Activated naive CD8-positive, alpha-beta T cell treated with anti-CD3 and anti-CD28 coated beads, Interleukin-2, amount 50 U/mL, for 24 hours (primary cell): Measurements from ENCODE around the gene SLC22A15.

Experiments
- ATAC-seq: fragments of 150-1000 bp; cut with Tn5 transposase; one replicate; pipeline ENCODE4 v1.10.0; 2021
- DNase-seq: peaks from one replicate; pipeline ENCODE4 v3.0.0; 2021
- H3K27ac Mint-ChIP-seq: one replicate; pipeline ENCODE4 v1.8.0; 2021; ENCODE audit warnings: mild to moderate bottlenecking, mixed read lengths
- H3K27me3 Mint-ChIP-seq: one replicate; pipeline ENCODE4 v1.8.0; 2021; ENCODE audit warnings: mixed read lengths
- H3K36me3 Mint-ChIP-seq: one replicate; pipeline ENCODE4 v1.8.0; 2021; ENCODE audit warnings: low read depth, mixed read lengths
- H3K4me1 Mint-ChIP-seq: one replicate; pipeline ENCODE4 v1.8.0; 2021; ENCODE audit warnings: mixed read lengths
- H3K4me3 Mint-ChIP-seq: one replicate; pipeline ENCODE4 v1.8.0; 2021; ENCODE audit warnings: mild to moderate bottlenecking, moderate library complexity, mixed read lengths
- H3K9me3 Mint-ChIP-seq: one replicate; pipeline ENCODE4 v1.8.0; 2021; ENCODE audit warnings: mixed read lengths

Gene SLC22A15

DNA sequence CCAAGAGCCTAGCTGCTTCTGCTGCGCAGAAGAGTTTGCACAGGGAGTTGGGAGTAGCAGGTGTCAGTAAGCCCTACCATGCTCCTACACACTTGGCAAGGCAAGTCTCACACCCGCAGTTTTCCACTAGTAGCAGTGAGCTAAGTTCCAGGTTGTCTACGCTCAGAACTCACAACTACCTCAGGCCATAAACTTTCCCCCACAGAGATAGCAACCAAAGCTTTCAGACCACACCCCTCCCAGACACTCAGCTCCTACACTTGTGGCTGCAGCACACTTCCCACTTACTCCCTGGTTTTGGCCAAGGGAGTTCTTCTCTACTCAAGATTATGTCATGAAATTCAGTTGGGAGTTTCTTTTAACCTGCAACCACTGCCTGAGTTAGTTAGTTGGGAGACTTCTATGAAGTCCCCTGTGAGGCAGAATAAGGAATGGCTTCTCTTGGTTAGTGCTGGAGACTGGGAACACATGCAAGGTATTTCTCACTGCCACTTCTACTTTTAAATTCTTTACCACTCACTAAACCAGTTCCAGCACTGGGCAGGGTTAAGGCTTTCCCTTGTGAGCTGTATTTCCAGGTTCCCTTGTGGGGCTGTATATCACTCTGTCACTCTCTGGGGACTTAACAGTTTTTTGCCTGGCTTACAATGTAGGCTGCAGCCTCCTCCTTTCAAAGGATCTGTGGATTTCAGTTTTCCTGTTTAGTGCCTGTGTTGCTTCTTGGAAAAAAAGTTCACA is 116.6 kb downstream of the SLC22A15 start:
- H3K4me1 Mint-ChIP-seq, result no peaks in the 10 kb centered on the region
- no peak for ATAC-seq
- H3K27me3 Mint-ChIP-seq, result peaks cover 21% of the 10 kb centered on the region
- H3K4me3 Mint-ChIP-seq, result no peak overlapping the region
- peaks cover 38% of the 10 kb centered on the region for H3K9me3 Mint-ChIP-seq
- no peak overlapping the region for H3K27ac Mint-ChIP-seq
- DNase-seq, result no peak
- H3K36me3 Mint-ChIP-seq, result peaks cover 2% of the 10 kb centered on the region

DNA sequence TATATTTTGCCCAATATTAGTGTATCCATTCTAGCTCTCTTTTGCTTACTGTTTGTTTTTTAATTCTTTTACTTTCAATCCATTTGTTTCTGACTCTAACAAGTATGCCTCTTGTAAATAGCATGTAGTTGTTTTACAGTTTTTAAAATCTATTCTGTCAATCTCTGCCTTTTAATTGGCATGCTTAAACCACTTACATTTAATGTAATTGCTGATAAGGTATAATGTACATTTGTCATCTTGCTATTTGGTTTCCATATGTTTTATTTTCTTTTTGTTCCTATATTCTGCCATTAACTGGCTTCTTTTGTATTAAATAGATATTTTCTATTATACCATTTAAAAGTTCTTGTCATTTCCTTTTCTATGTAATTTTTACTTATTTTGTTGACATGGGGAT is 118.7 kb downstream of the SLC22A15 start:
- Mint-ChIP-seq H3K4me1 (no peaks in the 10 kb centered on the region), H3K36me3 (peaks cover 2% of the 10 kb centered on the region), H3K4me3 (no peak overlapping the region), H3K9me3 (peaks cover 19% of the 10 kb centered on the region), H3K27ac (no peak overlapping the region), H3K27me3 (peaks cover 13% of the 10 kb centered on the region)
- DNase-seq (no peak), ATAC-seq (no peak)

DNA sequence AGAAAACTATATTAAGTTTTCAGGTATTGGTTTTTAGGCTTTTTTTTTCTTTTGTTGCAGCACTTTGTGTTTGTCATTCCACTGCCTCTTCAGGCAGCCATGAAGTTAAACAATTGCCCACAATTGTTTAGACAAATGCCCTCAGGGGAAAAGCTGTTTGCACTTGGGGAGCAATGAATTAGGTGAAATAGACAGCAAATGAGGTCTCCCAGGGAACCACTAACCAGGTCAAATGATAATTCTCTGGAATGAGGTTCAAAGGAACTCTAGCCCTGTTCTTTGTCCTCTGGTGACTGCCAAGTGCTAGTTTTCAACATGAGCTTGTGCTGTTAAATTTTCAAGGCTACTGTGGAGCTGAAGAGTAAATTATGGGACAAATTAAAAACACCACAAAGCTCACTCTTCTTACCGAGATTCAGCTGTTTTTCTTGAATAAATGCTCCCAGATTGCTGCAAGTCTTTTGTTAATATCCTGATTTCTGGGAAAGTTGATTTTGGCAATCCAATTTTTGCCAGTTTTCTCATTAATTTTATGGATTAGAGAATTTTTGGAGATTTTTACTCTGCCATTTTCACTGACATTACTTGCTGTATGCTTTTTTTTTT is 119.8 kb downstream of the SLC22A15 start:
- Mint-ChIP-seq H3K4me3 (no peak overlapping the region), H3K4me1 (no peaks in the 10 kb centered on the region), H3K9me3 (peaks cover 10% of the 10 kb centered on the region), H3K36me3 (peaks cover 2% of the 10 kb centered on the region), H3K27ac (no peak overlapping the region), H3K27me3 (peaks cover 13% of the 10 kb centered on the region)
- DNase-seq (no peak), ATAC-seq (no peak)

DNA sequence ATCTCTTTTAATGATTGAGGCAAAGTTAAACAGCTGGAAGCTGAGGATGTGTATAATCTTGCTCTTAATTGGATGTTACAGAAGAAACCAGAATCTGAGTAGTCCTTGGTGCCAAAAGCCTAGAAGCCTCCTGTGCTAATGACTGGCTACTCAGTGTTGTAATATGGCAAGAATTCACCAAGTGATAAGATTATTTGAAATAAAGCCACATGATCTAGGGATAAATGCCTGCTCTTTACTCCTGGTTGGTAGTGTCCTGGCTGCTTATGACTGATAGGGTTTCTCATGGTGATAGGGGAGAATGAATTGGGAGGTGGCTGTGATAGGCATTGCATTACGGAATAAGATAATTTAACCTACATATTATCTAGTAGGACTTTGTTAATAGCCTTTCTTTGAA is 121.3 kb downstream of the SLC22A15 start:
- Mint-ChIP-seq H3K36me3 (peaks cover 2% of the 10 kb centered on the region), H3K4me3 (no peak overlapping the region), H3K27me3 (peaks cover 15% of the 10 kb centered on the region), H3K27ac (no peak overlapping the region), H3K9me3 (peaks cover 4% of the 10 kb centered on the region), H3K4me1 (no peaks in the 10 kb centered on the region)
- ATAC-seq (no peak), DNase-seq (no peak)

DNA sequence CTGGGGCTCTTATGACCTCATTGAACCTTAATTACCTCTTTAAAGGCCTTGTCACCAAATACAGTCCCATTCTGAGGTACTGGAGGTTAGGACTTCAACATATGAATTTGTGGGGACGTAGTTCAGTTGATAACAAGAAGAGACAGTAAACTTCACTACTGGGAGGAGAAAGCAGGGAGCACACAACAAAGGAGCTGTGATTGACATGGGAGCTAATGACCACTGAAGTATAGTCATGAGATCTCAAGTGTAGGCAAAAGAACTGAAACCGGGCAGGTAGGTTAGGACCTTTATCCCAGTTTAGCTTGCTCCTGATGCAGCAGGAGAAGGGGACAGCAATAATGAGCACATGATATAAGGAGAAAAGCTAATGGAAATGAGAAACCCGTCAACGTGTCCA is 123.1 kb downstream of the SLC22A15 start:
- Mint-ChIP-seq H3K4me3 (no peak overlapping the region), H3K27me3 (peaks cover 12% of the 10 kb centered on the region), H3K36me3 (peaks cover 2% of the 10 kb centered on the region), H3K4me1 (no peaks in the 10 kb centered on the region), H3K27ac (no peak overlapping the region), H3K9me3 (peaks cover 4% of the 10 kb centered on the region)
- no peak for DNase-seq
- ATAC-seq, result no peak

DNA sequence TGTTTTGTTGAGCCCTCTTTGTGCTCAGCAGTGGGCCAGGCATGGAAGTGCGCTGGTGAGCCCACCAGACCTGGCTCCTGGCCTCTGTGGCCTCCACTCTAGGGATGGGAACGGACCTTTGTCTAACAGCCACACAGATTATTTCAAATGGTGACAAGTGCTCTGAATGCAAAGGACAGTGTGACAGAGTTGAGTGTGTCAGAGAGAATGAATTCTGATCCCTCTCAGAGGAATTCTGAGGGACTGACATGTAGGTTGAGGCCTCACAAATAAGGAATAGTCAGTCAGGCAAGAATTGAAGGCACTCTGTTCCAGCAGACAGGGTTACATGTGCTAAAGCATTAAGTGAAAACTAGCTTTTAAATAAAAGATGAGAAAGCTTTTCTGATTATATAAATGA is 123.6 kb downstream of the SLC22A15 start:
- Mint-ChIP-seq H3K4me1 (no peaks in the 10 kb centered on the region), H3K27me3 (peaks cover 12% of the 10 kb centered on the region), H3K9me3 (peaks cover 4% of the 10 kb centered on the region), H3K27ac (no peak overlapping the region), H3K4me3 (no peak overlapping the region), H3K36me3 (peaks cover 2% of the 10 kb centered on the region)
- no peak for DNase-seq
- ATAC-seq, result no peak

DNA sequence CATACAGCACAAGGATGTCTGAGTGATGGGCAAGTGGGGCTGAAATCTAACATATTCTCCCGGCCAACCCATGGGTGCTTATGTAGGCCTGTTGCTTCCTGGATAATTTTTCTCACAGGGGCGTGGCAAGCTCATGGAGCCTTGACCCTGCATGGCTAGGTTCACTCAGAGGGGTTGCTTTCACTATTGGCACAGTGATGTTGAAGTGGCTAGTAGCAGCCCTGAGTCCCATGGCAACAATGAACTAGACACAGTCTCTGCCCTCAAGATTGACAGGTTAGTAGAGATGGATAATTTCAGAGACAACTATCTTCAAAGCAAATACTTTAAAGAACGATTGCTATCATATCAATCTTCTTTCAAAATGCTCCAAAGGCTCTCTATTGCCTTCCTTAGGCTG is 128.4 kb downstream of the SLC22A15 start:
- no peaks in the 10 kb centered on the region for H3K9me3 Mint-ChIP-seq
- no peak for DNase-seq
- H3K4me3 Mint-ChIP-seq, result no peak overlapping the region
- no peaks in the 10 kb centered on the region for H3K4me1 Mint-ChIP-seq
- H3K27ac Mint-ChIP-seq, result no peak overlapping the region
- H3K36me3 Mint-ChIP-seq, result no peaks in the 10 kb centered on the region
- H3K27me3 Mint-ChIP-seq, result peaks cover 2% of the 10 kb centered on the region
- ATAC-seq, result no peak

DNA sequence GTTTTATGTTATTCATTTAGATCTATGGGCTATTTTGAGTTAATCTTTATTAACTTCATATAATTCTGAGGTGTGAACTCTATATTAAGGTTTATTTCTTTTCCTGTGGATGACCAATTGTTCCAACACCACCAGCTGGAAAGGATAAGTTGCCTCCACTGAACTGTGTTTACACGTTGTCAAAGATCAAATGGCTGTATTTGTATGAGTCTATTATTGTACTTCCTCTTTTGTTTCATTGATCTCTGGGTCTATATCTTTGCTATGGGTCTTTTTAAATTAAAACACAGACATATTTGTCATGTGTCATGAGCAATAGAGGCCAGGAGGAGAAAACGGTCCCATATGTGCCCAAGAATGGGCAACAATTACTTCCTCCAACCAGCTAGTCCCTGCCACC is 129.7 kb downstream of the SLC22A15 start:
- ATAC-seq (no peak), DNase-seq (no peak)
- Mint-ChIP-seq H3K9me3 (no peaks in the 10 kb centered on the region), H3K36me3 (no peaks in the 10 kb centered on the region), H3K27me3 (peaks cover 4% of the 10 kb centered on the region), H3K4me1 (peaks cover 3% of the 10 kb centered on the region), H3K4me3 (no peak overlapping the region), H3K27ac (no peak overlapping the region)

DNA sequence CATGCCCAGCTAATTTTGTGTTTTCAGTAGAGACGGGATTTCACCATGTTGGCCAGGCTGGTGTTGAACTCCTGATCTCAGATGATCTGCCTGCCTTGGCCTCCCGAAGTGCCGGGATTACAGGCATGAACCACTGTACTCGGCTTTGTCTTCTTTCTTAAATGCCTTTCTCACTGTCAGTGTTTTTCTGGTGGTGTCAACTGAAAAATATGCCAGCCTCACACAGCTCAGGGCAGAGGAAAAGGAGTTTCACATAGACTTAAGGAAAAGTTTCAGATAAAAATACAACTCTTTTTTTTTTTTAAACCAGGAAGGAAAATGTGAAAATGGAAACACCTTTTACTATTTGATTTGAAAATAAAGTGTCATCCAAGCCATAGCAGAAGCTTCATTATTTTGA is 130.3 kb downstream of the SLC22A15 start:
- Mint-ChIP-seq H3K27ac (no peak overlapping the region), H3K4me1 (peaks cover 5% of the 10 kb centered on the region), H3K27me3 (peaks cover 6% of the 10 kb centered on the region), H3K9me3 (no peaks in the 10 kb centered on the region), H3K4me3 (no peak overlapping the region), H3K36me3 (no peaks in the 10 kb centered on the region)
- no peak for DNase-seq
- ATAC-seq, result no peak

DNA sequence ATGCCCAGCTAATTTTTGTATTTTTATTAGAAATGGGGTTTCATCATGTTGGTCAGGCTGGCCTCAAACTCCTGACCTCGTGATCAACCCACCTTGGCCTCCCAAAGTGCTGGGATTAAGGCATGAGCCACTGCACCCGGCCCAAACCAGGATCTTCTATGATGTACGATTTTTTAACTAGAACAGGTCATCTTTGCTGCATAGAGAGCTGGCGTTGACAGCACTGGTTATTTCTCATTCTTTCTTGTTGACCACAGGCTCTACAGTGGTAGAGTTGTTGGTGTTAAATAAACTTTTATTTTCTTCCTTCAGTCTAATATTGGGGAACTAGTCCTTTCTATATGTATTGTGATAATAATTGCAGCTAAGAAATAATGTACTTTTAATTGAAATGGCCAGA is 131.1 kb downstream of the SLC22A15 start:
- no peak overlapping the region for H3K27ac Mint-ChIP-seq
- ATAC-seq (no peak), DNase-seq (no peak)
- no peaks in the 10 kb centered on the region for H3K9me3 Mint-ChIP-seq
- no peak overlapping the region for H3K4me3 Mint-ChIP-seq
- peaks cover 4% of the 10 kb centered on the region for H3K27me3 Mint-ChIP-seq
- H3K36me3 Mint-ChIP-seq, result no peaks in the 10 kb centered on the region
- peaks cover 5% of the 10 kb centered on the region for H3K4me1 Mint-ChIP-seq

DNA sequence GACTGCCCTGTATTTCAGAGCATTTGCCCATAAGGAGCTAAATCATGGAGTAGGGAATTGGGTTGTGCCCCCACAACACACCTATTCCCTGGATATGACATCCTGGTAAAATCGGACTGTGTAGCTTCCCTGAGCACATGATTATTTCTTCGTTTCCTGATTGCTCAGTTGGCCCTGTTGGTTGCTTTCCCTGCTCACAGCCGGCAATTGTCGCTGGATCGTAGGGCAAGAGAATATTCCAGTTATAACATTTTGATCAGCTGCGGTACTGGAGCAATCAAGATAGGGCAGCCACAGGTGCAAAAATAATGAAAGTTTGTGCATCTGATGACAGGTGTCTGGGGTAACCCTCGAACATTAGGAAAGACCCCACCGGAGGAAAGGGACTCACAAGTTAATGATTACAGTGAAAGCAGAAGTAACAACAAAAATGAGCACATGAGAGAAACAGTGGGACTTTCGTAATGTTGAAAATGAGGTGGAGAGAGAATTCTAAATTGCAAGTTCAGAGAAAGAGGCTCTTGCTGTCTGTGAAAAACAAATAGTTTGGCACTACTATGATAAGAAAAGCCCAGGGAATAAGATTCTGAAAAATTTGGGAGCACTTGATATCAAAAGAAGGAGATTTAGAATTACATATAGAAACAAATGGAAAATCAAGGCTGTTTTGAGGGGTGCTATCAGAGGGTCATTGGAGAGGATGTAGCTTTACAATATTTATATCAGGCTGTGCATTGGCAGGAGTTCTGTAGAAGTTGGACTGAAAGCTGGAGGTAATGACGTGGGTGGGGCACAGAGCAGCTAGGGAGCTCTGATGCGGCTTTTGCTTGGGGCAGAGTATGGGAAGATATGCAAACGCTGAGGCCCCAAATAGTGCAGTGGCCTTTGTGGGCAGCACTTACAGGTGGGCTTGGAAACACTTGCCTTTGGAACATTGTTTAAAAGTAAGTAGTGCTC is 134.5 kb downstream of the SLC22A15 start, which contains the start of gene MAB21L3:
TSS of gene MAB21L3 (plus strand) at position 833 of the 957 bp plus-strand sequence. CDS start 1,217 bp downstream, outside the sequence.
- no peak for ATAC-seq
- Mint-ChIP-seq H3K27ac (no peak within 1 kb of the TSS), H3K4me3 (no peak within 1 kb of the TSS), H3K9me3 (no peaks in the 10 kb centered on the region), H3K36me3 (no peaks in the 10 kb centered on the region), H3K4me1 (peaks cover 5% of the 10 kb centered on the region), H3K27me3 (peaks cover 4% of the 10 kb centered on the region)
- no peak for DNase-seq

DNA sequence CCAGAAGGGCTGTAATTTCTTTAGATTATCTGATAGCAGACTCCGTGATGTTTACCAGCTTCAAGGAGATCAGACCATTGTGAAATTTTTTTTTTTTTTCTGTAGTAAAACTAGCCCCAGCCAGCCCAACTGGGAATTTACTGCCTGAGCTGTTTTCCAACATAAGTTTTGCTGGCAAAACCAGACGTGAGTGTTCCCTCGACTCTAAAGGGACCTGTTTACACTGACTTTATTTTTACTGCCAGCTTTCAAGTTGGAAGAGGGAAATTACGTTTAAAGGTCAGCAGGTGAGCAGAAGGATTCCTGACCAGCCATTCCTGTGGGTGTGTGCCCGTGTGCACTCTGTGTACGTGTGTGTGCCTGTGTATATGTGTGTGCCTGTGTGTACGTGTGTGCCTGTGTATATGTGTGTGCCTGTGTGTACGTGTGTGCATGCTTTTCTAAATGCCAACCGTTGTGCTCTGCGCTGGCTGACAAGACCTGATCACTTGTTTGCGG is 135.3 kb downstream of the SLC22A15 start:
- Mint-ChIP-seq H3K9me3 (no peaks in the 10 kb centered on the region), H3K4me1 (peaks cover 5% of the 10 kb centered on the region), H3K27me3 (peaks cover 4% of the 10 kb centered on the region), H3K4me3 (no peak overlapping the region), H3K36me3 (no peaks in the 10 kb centered on the region), H3K27ac (no peak overlapping the region)
- DNase-seq (no peak), ATAC-seq (no peak)

DNA sequence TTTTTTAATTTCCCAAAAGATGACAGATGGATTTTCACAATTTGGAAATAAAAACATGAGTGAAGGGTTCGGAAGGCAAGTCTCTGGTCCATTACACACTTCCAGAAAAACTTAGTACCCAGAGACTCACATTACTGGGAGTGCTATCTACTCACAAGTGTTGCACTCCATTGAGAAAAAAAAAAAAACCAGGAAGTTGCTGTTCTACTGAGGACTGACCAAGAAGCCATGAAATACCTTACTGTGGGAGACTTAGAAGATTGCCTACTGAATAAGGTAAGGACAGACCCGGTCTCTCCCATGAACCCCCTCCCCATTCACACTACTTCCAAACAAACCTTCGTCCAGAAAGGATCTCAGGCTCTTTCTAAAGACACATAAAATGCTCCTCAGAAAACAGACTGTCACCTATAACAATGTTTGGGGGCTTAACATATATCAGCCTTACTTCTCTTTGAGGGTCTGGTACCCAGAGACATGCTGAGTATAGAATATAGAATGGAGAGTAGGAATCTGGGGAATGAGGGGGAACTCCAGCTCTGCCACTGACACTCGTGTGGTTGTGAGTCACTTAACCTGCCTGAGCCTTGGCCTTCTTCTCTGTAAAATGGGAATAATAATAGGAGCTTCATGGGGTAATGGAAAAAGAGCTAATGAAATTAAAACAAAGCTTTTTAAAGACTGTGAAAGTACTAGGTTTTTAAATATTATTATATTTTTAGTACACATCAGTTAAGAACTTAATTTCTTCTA is 136.3 kb downstream of the SLC22A15 start:
- Mint-ChIP-seq H3K27me3 (peaks cover 4% of the 10 kb centered on the region), H3K4me1 (peaks cover 5% of the 10 kb centered on the region), H3K9me3 (no peaks in the 10 kb centered on the region), H3K27ac (no peak overlapping the region), H3K36me3 (no peaks in the 10 kb centered on the region), H3K4me3 (no peak overlapping the region)
- ATAC-seq (no peak), DNase-seq (no peak)

DNA sequence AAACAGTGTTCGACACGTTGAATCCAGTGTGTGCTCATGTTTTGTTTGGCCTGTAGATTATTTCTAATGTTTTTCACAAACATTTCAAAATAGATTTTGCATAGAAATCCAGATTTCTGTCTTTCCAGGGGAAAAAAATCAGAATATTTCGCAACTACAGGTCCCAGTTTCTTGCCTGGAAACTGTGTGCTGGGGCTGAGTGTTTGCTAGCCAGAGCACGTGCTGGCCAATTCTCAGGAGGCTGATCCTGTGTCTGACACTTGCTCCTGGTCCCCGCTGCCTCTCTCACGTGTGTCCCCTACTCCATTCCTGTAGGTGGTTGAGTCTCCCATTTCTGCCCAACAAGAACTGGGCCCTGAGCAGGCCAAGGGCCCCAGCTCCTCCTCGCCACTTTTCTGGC is 137.3 kb downstream of the SLC22A15 start:
- DNase-seq (no peak), ATAC-seq (no peak)
- Mint-ChIP-seq H3K27ac (no peak overlapping the region), H3K36me3 (no peaks in the 10 kb centered on the region), H3K4me3 (no peak overlapping the region), H3K27me3 (peaks cover 7% of the 10 kb centered on the region), H3K9me3 (no peaks in the 10 kb centered on the region), H3K4me1 (peaks cover 5% of the 10 kb centered on the region)
